HepG2 (cell line): ENCODE data around the gene GAREM1. TPM values are rescaled to one million over a fixed set of nuclear protein-coding genes. Genes with fewer than 3 reads are reported as not detected.

Source experiments
- AGO2 ChIP-seq: fragments of 200-400 bp; formaldehyde crosslinking; optimal IDR thresholded peaks from 2 replicates; pipeline ENCODE3; 2017; ENCODE audit warnings: mild to moderate bottlenecking, low read depth, low read length, moderate library complexity
- CERS6 ChIP-seq: sonication (generic); formaldehyde crosslinking; IDR thresholded peaks from 2 replicates; pipeline ENCODE4 v1.5.0; 2020; ENCODE audit warnings: missing genetic modification reagents
- IKZF5 ChIP-seq: IDR thresholded peaks from 2 replicates; pipeline ENCODE4 v1.6.1; 2018; ENCODE audit warnings: missing genetic modification reagents, mild to moderate bottlenecking, missing compliant biosample characterization
- IRF9 ChIP-seq: sonication (generic); formaldehyde crosslinking; IDR thresholded peaks from 2 replicates; pipeline ENCODE4 v1.8.0; 2022; ENCODE audit warnings: missing genetic modification reagents, mild to moderate bottlenecking, borderline replicate concordance
- JUN ChIP-seq: sonication (generic); formaldehyde crosslinking; IDR thresholded peaks from 2 replicates; pipeline ENCODE4 v1.4.0; 2020; ENCODE audit warnings: mild to moderate bottlenecking, missing genetic modification reagents
- PBX3 ChIP-seq: sonication (generic); formaldehyde crosslinking; IDR thresholded peaks from 2 replicates; pipeline ENCODE4 v1.8.1; 2023; ENCODE audit warnings: missing genetic modification reagents, inconsistent platforms, borderline replicate concordance
- PRPF4 ChIP-seq: fragments of 200-400 bp; formaldehyde crosslinking; IDR thresholded peaks from 2 replicates; pipeline ENCODE4 v1.6.1; 2016; ENCODE audit warnings: low read length, low read depth; ENCODE audit not compliant: poor library complexity, severe bottlenecking
- RCOR2 ChIP-seq: IDR thresholded peaks from 2 replicates; pipeline ENCODE4 v1.6.1; 2016; ENCODE audit warnings: missing biosample characterization, missing genetic modification reagents
- SKI ChIP-seq: fragments of 450-650 bp; IDR thresholded peaks from one replicate; pipeline ENCODE4 v1.6.1; 2018; ENCODE audit warnings: mild to moderate bottlenecking; ENCODE audit not compliant: partially characterized antibody
- SUZ12 ChIP-seq: fragments of 150-350 bp; IDR thresholded peaks from 2 replicates; pipeline ENCODE4 v1.6.1; 2014; ENCODE audit warnings: low read depth, low read length
- ZEB1 ChIP-seq: IDR thresholded peaks from 2 replicates; pipeline ENCODE4 v1.6.1; 2012; ENCODE audit warnings: mild to moderate bottlenecking, low read depth, inconsistent platforms; ENCODE audit not compliant: insufficient replicate concordance
- ZNF232 ChIP-seq: sonication (generic); formaldehyde crosslinking; IDR thresholded peaks from 2 replicates; pipeline ENCODE4 v1.4.0; 2020; ENCODE audit warnings: missing genetic modification reagents, borderline replicate concordance
- ZNF256 ChIP-seq: sonication (generic); formaldehyde crosslinking; conservative IDR thresholded peaks from 2 replicates; pipeline ENCODE4 v1.4.0; 2020; ENCODE audit warnings: missing genetic modification reagents
- ZNF503 ChIP-seq: sonication (generic); formaldehyde crosslinking; IDR thresholded peaks from 2 replicates; pipeline ENCODE4 v1.4.0; 2020; ENCODE audit warnings: missing genetic modification reagents
- ZNF512B ChIP-seq: sonication (generic); formaldehyde crosslinking; IDR thresholded peaks from 2 replicates; pipeline ENCODE4 v1.5.1; 2020; ENCODE audit warnings: missing genetic modification reagents, mild to moderate bottlenecking, borderline replicate concordance
- ZNF549 ChIP-seq: sonication (generic); formaldehyde crosslinking; IDR thresholded peaks from 2 replicates; pipeline ENCODE4 v1.5.0; 2020; ENCODE audit warnings: missing genetic modification reagents
- ZNF562 ChIP-seq: sonication (generic); formaldehyde crosslinking; IDR thresholded peaks from 2 replicates; pipeline ENCODE4 v1.8.0; 2022; ENCODE audit warnings: missing genetic modification reagents, borderline replicate concordance
- ZNF615 ChIP-seq: sonication (generic); formaldehyde crosslinking; IDR thresholded peaks from 2 replicates; pipeline ENCODE4 v1.5.0; 2020; ENCODE audit warnings: mild to moderate bottlenecking, missing genetic modification reagents, borderline replicate concordance
- ZNF619 ChIP-seq: sonication (generic); formaldehyde crosslinking; IDR thresholded peaks from 2 replicates; pipeline ENCODE4 v1.4.0; 2020; ENCODE audit warnings: mild to moderate bottlenecking, missing genetic modification reagents
- polyA plus RNA-seq, 8 experiments: library from polyadenylated mRNA; depleted of rRNA in 3 of 8; stranded (reverse) in 7 of 8; unstranded in 1 of 8; fragments of >200 nt; fragmentation: Illumina TruSeq in 4 of 8; extraction: Trizol in 4 of 8; gene quantifications; 2 replicates each; pipeline versions ENCODE4 v1.2.1 to v1.2.3, GENCODE V29; 2011 to 2016; ENCODE audit warnings: low read depth in 4 of 8, missing spikeins in 1 of 8, mixed read lengths in 1 of 8; ENCODE audit not compliant: insufficient read depth in 1 of 8
- total RNA-seq, 5 experiments: library from RNA; depleted of rRNA; stranded (reverse); fragments of >200 nt; fragmentation: Illumina TruSeq; extraction: Trizol; gene quantifications; 2 replicates each; pipeline ENCODE4 v1.2.3, GENCODE V29; 2016; ENCODE audit warnings: low read depth in 1 of 5

GAREM1 gene
- total and polyA plus RNA-seq, 2 of the 13 experiments (the other 11 are each of a cell fraction or from before 2014, with no cell fraction given), result 2.5 to 2.9 TPM

- TF ChIP-seq ZNF512B, result no peak
- no peak for TF ChIP-seq ZNF232 (CRISPR knock-in tag)
- no peak for TF ChIP-seq ZNF549 (CRISPR knock-in tag)
- TF ChIP-seq ZNF619 (CRISPR knock-in tag), result no peak
- no peak for TF ChIP-seq RCOR2 (CRISPR knock-in tag)
- TF ChIP-seq JUN (CRISPR knock-in tag), result peak; percentile 77; the same call in 1 of the 2 replicates
- no peak for TF ChIP-seq PRPF4
- no peak for TF ChIP-seq AGO2
- no peak for TF ChIP-seq IRF9
- TF ChIP-seq PBX3, result no peak
- TF ChIP-seq SKI, result peak; percentile 86
- TF ChIP-seq SUZ12, result no peak
- no peak for TF ChIP-seq ZNF562
- no peak for TF ChIP-seq ZNF615 (CRISPR knock-in tag)
- no peak for TF ChIP-seq CERS6 (CRISPR knock-in tag)
- TF ChIP-seq ZNF503 (CRISPR knock-in tag), result no peak
- TF ChIP-seq ZEB1, result no peak
- no peak for TF ChIP-seq ZNF256 (CRISPR knock-in tag)
- TF ChIP-seq IKZF5 (CRISPR knock-in tag), result peak; percentile 81
Observed at GRCh38 chr18:32383050-32383819, 87.4 kb downstream of the GAREM1 start (continued).
